K562 (cell line): Measurements from ENCODE around the gene YARS1. TPM values are rescaled to one million over a fixed set of nuclear protein-coding genes. Genes with fewer than 3 reads are reported as not detected.
A peak's percentile ranks its signal among the peaks of the same experiment; 100 is the strongest.

Experiments
- ATAC-seq: fragments of 200-7000 bp; cut with Tn5 transposase; 3 replicates; pipeline ENCODE4 v1.9.1; 2020; ENCODE audit warnings: moderate library complexity
- BruUV-seq: library from RNA; stranded (reverse); fragments of 400-500 nt; replicated peaks from 2 replicates; lab custom pipeline; 2021; lab: Mats Ljungman, UMichigan
- CTCF ChIA-PET: fragments of 300-600 bp; formaldehyde crosslinking; extraction: SDS; loops from one replicate; lab custom pipeline; 2021; ENCODE audit warnings: low intra/inter-chr PET ratio; lab: Yijun Ruan, JAX
- POLR2A ChIA-PET: fragments of 300-600, 350-650 bp; sonication (Branson Sonifier 250); formaldehyde crosslinking; extraction: SDS; loops from one replicate; lab custom pipeline; 2021; ENCODE audit warnings: antibody characterized with exemption, inconsistent platforms; lab: Yijun Ruan, JAX
- DNase-seq, 4 experiments: peaks; one replicate each; pipeline versions ENCODE4 v3.0.0 to v3.0.0-alpha.2; 2011 to 2018; ENCODE audit warnings: low spot score in 3 of 4, mixed read lengths in 3 of 4; ENCODE audit errors: extremely low read depth in 1 of 4
- FAIRE-seq: peaks from 2 replicates; lab custom pipeline; 2011; peaks lifted over from hg19 to GRCh38; lab: Jason Lieb, UNC
- H2AFZ ChIP-seq: 2 replicates; pipeline ENCODE4 v1.6.0; 2011; ENCODE audit warnings: low read depth, low read length, control low read depth, inconsistent platforms
- H3K27ac ChIP-seq: fragments of 200-600 bp; 3 replicates; pipeline ENCODE4 v1.8.0; 2011; ENCODE audit warnings: low read depth, mild to moderate bottlenecking, control low read depth, inconsistent platforms, low read length, moderate library complexity, mixed read lengths; ENCODE audit errors: extremely low read depth
- H3K27me3 ChIP-seq, 2 experiments: fragments of 300-600 bp in 1 of 2; 2 replicates in 1 of 2; 3 replicates in 1 of 2; pipeline versions ENCODE4 v1.6.0 to v1.8.0; 2011; ENCODE audit warnings: inconsistent platforms in 2 of 2, low read length in 2 of 2, mild to moderate bottlenecking in 1 of 2, mixed read lengths in 1 of 2, moderate library complexity in 1 of 2; ENCODE audit not compliant: control insufficient read depth in 2 of 2, insufficient read depth in 2 of 2
- H3K36me3 ChIP-seq: fragments of 300-600 bp; 3 replicates; pipeline ENCODE4 v1.8.0; 2011; ENCODE audit warnings: mild to moderate bottlenecking, low read length, inconsistent platforms; ENCODE audit not compliant: control insufficient read depth, insufficient read depth
- H3K4me1 ChIP-seq, 2 experiments: fragments of 200-600 bp in 1 of 2; replicated peaks in 1 of 2; 2 replicates in 1 of 2; 3 replicates in 1 of 2; pipeline versions ENCODE4 v1.5.1 to v1.8.0; 2011; ENCODE audit warnings: inconsistent platforms in 2 of 2, low read length in 2 of 2, mild to moderate bottlenecking in 1 of 2, mixed read lengths in 1 of 2, moderate library complexity in 1 of 2; ENCODE audit not compliant: control insufficient read depth in 2 of 2, insufficient read depth in 2 of 2
- H3K4me2 ChIP-seq: 2 replicates; pipeline ENCODE4 v1.6.1; 2011; ENCODE audit warnings: low read length, control low read depth, inconsistent platforms, mixed read lengths; ENCODE audit not compliant: insufficient read depth
- H3K4me3 ChIP-seq: fragments of 200-600 bp; sonication (generic), shearing (Covaris generic); 2 replicates; pipeline ENCODE4 v1.5.1; 2016; ENCODE audit warnings: control low read depth, inconsistent platforms
- H3K79me2 ChIP-seq: fragments of 200-600 bp; 3 replicates; pipeline ENCODE4 v1.8.0; 2011; ENCODE audit warnings: low read length, inconsistent platforms; ENCODE audit not compliant: control insufficient read depth, insufficient read depth
- H3K9ac ChIP-seq, 2 experiments: 2 replicates each; pipeline versions ENCODE4 v1.6.0 to v1.6.1; 2011; ENCODE audit warnings: low read depth in 2 of 2, low read length in 2 of 2, control low read depth in 1 of 2, inconsistent platforms in 1 of 2, mild to moderate bottlenecking in 1 of 2, mixed read lengths in 1 of 2; ENCODE audit not compliant: insufficient read depth in 1 of 2
- H3K9me1 ChIP-seq: one replicate; pipeline ENCODE4 v1.6.0; 2011; ENCODE audit warnings: inconsistent platforms, mild to moderate bottlenecking, low read length, moderate library complexity; ENCODE audit not compliant: control insufficient read depth, insufficient read depth
- H3K9me3 ChIP-seq: replicated peaks from 2 replicates; pipeline ENCODE4 v1.5.1; 2011; ENCODE audit warnings: low read depth, low read length, inconsistent platforms; ENCODE audit not compliant: control insufficient read depth, insufficient read depth
- H4K20me1 ChIP-seq: replicated peaks from 2 replicates; pipeline ENCODE4 v1.6.1; 2011; ENCODE audit warnings: low read length, inconsistent platforms, mixed read lengths; ENCODE audit not compliant: control insufficient read depth, insufficient read depth
- DNMT1 ChIP-seq: fragments of 450-650 bp; IDR thresholded peaks from 2 replicates; pipeline ENCODE4 v1.6.1; 2016; ENCODE audit warnings: antibody characterized with exemption, mild to moderate bottlenecking
- HDAC2 ChIP-seq: fragments of 450-650 bp; IDR thresholded peaks from 2 replicates; pipeline ENCODE4 v1.6.1; 2016; ENCODE audit warnings: mild to moderate bottlenecking
- HNRNPUL1 ChIP-seq: fragments of 200-400 bp; formaldehyde crosslinking; IDR thresholded peaks from 2 replicates; pipeline ENCODE4 v1.6.1; 2017; ENCODE audit warnings: low read length
- MAZ ChIP-seq, 2 experiments: fragments of 450-650 bp in 1 of 2; sonication (generic) in 1 of 2; formaldehyde crosslinking; IDR thresholded peaks in 1 of 2; conservative IDR thresholded peaks in 1 of 2; 2 replicates each; pipeline versions ENCODE4 v1.4.0 to v1.5.0; 2020; ENCODE audit warnings: mild to moderate bottlenecking in 1 of 2, missing genetic modification reagents in 1 of 2
- MBD1 ChIP-seq: fragments of 250-450 bp; sonication (Bioruptor Pico); IDR thresholded peaks from 2 replicates; pipeline ENCODE4 v1.8.0; 2022; ENCODE audit warnings: inconsistent platforms
- RHOXF2B ChIP-seq: fragments of 250-450 bp; sonication (Bioruptor Pico); conservative IDR thresholded peaks from 2 replicates; pipeline ENCODE4 v1.5.1; 2021
- SNIP1 ChIP-seq: fragments of 450-650 bp; IDR thresholded peaks from 2 replicates; pipeline ENCODE4 v1.7.1; 2017; ENCODE audit warnings: low read depth, mild to moderate bottlenecking
- TBP ChIP-seq: optimal IDR thresholded peaks from 2 replicates; pipeline ENCODE3; 2011; ENCODE audit warnings: low read depth, low read length, improper control_type of control experiment
- THAP12 ChIP-seq: fragments of 250-450 bp; sonication (Bioruptor Pico); IDR thresholded peaks from 2 replicates; pipeline ENCODE4 v1.9.0; 2021; ENCODE audit warnings: mild to moderate bottlenecking, inconsistent platforms
- VEZF1 ChIP-seq: fragments of 200-800 bp; sonication (Bioruptor generic); IDR thresholded peaks from 2 replicates; pipeline ENCODE4 v1.6.1; 2017; ENCODE audit warnings: missing genetic modification characterization, missing compliant biosample characterization
- ZFX ChIP-seq: sonication (generic); formaldehyde crosslinking; IDR thresholded peaks from 2 replicates; pipeline ENCODE4 v1.8.0; 2022; ENCODE audit warnings: mild to moderate bottlenecking, missing genetic modification reagents, moderate library complexity
- ZNF699 ChIP-seq: fragments of 250-450 bp; sonication (Bioruptor Pico); IDR thresholded peaks from 2 replicates; pipeline ENCODE4 v1.8.0; 2021; ENCODE audit warnings: mild to moderate bottlenecking, moderate library complexity; ENCODE audit not compliant: insufficient replicate concordance
- ZNF717 ChIP-seq: fragments of 250-450 bp; sonication (Bioruptor Pico); IDR thresholded peaks from 2 replicates; pipeline ENCODE4 v1.5.0; 2021
- ZNF740 ChIP-seq, 3 experiments: fragments of 200-800 bp in 1 of 3; sonication (Bioruptor generic) in 1 of 3; sonication (generic) in 1 of 3; formaldehyde crosslinking in 1 of 3; IDR thresholded peaks; 2 replicates each; pipeline versions ENCODE4 v1.6.1 to v1.8.0; 2016 to 2022; ENCODE audit warnings: mild to moderate bottlenecking in 2 of 3, missing compliant biosample characterization in 2 of 3, missing genetic modification characterization in 2 of 3, missing genetic modification reagents in 1 of 3
- WGBS: fragments of 100-300 bp; shearing (Covaris generic); methylation state at CpG from one replicate; pipeline ENCODE4 v1.1.6; 2016; ENCODE audit warnings: low coverage, mixed read lengths; ENCODE audit not compliant: insufficient coverage; ENCODE audit errors: missing lambda C conversion rate; 5-methylcytosine and 5-hydroxymethylcytosine counted together
- in situ Hi-C: fragments of 300-500 bp; cut with MboI; formaldehyde crosslinking; loops from 4 replicates; pipeline ENCODE4 v1.15.0; 2018; ENCODE audit warnings: inconsistent platforms, mixed read lengths
- intact Hi-C: fragments of 100-400 bp; cut with micrococcal nuclease; formaldehyde crosslinking; loops from 2 replicates; pipeline ENCODE4 v1.14.2; 2022
- polyA plus RNA-seq, 8 experiments: library from polyadenylated mRNA; depleted of rRNA in 4 of 8; stranded (reverse) in 5 of 8; unstranded in 3 of 8; fragments of >200 nt; fragmentation: Nextera tagmentation in 2 of 8; fragmentation: Illumina TruSeq in 1 of 8; extraction: Ambion mirVana in 2 of 8; extraction: Trizol in 1 of 8; gene quantifications; 2 replicates each; pipeline versions ENCODE4 v1.2.1 to v1.2.3, GENCODE V29; 2011 to 2014; ENCODE audit warnings: inconsistent platforms in 1 of 8, missing spikeins in 1 of 8
- total RNA-seq, 7 experiments: library from RNA; depleted of rRNA in 6 of 7; stranded (reverse); fragments of >200 nt in 6 of 7; fragmentation: Illumina TruSeq in 2 of 7; extraction: Trizol in 2 of 7; gene quantifications; 2 replicates each; pipeline versions ENCODE4 v1.2.1 to v1.2.3, GENCODE V29; 2011 to 2021; ENCODE audit warnings: low replicate concordance in 1 of 7

YARS1 gene
- total and polyA plus RNA-seq, 9 of the 15 experiments (the other 6 are each of a cell fraction or from before 2014, with no cell fraction given): 66.2 to 336 (median 201) TPM

GRCh38 chr1:32753532-32754316 lies 63.4 kb downstream of the YARS1 start:
- peak; percentile 91 to 99 (median 99) for DNase-seq
- H3K4me2 ChIP-seq: peak overlapping the region; percentile 100
- TF ChIP-seq SNIP1: no peak
- TF ChIP-seq VEZF1 (CRISPR knock-in tag): peak; percentile 70
- 0 out of 2 replicates have a peak, but pooled peaks have one; percentile 84 for TF ChIP-seq MBD1 (CRISPR knock-in tag)
- TF ChIP-seq TBP: peak; percentile 28
- TF ChIP-seq ZNF717 (CRISPR knock-in tag): no peak
- TF ChIP-seq DNMT1: no peak
- TF ChIP-seq HNRNPUL1: no peak
- TF ChIP-seq ZFX (CRISPR knock-in tag): 0 out of 2 replicates have a peak, but pooled peaks have one; percentile 7
- TF ChIP-seq ZNF699 (CRISPR knock-in tag): no peak
- TF ChIP-seq HDAC2: no peak
- TF ChIP-seq ZNF740 (CRISPR knock-in tag; IDR thresholded peaks at IDR 0.05): 0 out of 2 replicates have a peak, but pooled peaks have one; percentile 72
- TF ChIP-seq ZNF740 (tag; IDR thresholded peaks at IDR 0.05): peak in 1 of 2 experiments; percentile 72; a peak in 1 of 4 replicates
- peak in 1 of 2 experiments; percentile 45; a peak in 2 of 4 replicates for TF ChIP-seq MAZ (CRISPR knock-in tag; conservative IDR thresholded peaks at IDR 0.05 in 1 of 2, IDR thresholded peaks at IDR 0.05 in 1 of 2)
- TF ChIP-seq RHOXF2B: no peak
- TF ChIP-seq THAP12 (CRISPR knock-in tag): 0 out of 2 replicates have a peak, but pooled peaks have one; percentile 21

More at GRCh38 chr1:32753532-32754316, 63.4 kb downstream of the YARS1 start:
- WGBS: 6% methylated on average over 32 of the region's 66 CpGs
- peak; percentile 88 for ATAC-seq
- H3K27ac ChIP-seq: peak overlapping the region; percentile 82
- CTCF ChIA-PET: interaction anchor here (0.7 kb wide), 1 partner anchor 47 kb away, joined by 3 read pairs; no protein-coding TSS in a partner anchor
- H2AFZ ChIP-seq: peak overlapping the region; percentile 73
- H3K4me1 ChIP-seq: peaks cover 45 to 57% of the 10 kb centered on the region in 2 experiments
- POLR2A ChIA-PET: interaction anchor here (0.6 to 1.7 kb wide), 3 partner anchors 11 to 1359 kb away, joined by 3 to 4 read pairs (median 3); no protein-coding TSS in a partner anchor
- H3K4me3 ChIP-seq: peak overlapping the region; percentile 61
- no peaks in the 10 kb centered on the region for H3K9me3 ChIP-seq
- H3K9ac ChIP-seq: peak overlapping the region; percentile 78 to 92
- peaks cover 30% of the 10 kb centered on the region for H4K20me1 ChIP-seq
- in situ Hi-C loops (no loop called here), intact Hi-C loops (no loop called here)
- peaks cover 12% of the 10 kb centered on the region for H3K9me1 ChIP-seq
- peaks cover 10% of the 10 kb centered on the region; the same call in 2 of the 3 replicates for H3K36me3 ChIP-seq
- no peaks in the 10 kb centered on the region for H3K27me3 ChIP-seq
- peaks cover 48% of the 10 kb centered on the region for H3K79me2 ChIP-seq
- peak; percentile 44 for FAIRE-seq
- no TSS peak for BruUV-seq
